GM23338 (cell line): Measurements from ENCODE around the gene YIPF2.

Experiments
- CTCF ChIP-seq, 2 experiments: fragments of 200-600 bp in 1 of 2; sonication (generic) in 1 of 2; conservative IDR thresholded peaks; 2 replicates each; pipeline versions ENCODE4 v1.5.1 to v1.6.1; 2016 to 2017; ENCODE audit warnings: antibody characterized with exemption in 2 of 2, low read depth in 2 of 2, mild to moderate bottlenecking in 2 of 2, moderate library complexity in 1 of 2
- EZH2 ChIP-seq: fragments of 200-600 bp; sonication (generic); IDR thresholded peaks from one replicate; pipeline ENCODE4 v1.8.0; 2017; ENCODE audit warnings: antibody characterized with exemption, mild to moderate bottlenecking, low read depth; ENCODE audit not compliant: unreplicated experiment
- EZH2phosphoT487 ChIP-seq: fragments of 200-600 bp; sonication (generic); IDR thresholded peaks from one replicate; pipeline ENCODE4 v1.8.1; 2018; ENCODE audit warnings: antibody characterized with exemption; ENCODE audit not compliant: unreplicated experiment
- POLR2AphosphoS5 ChIP-seq: IDR thresholded peaks from 2 replicates; pipeline ENCODE4 v1.6.1; 2016; ENCODE audit warnings: antibody characterized with exemption, low read depth

GRCh38 chr19:10889880-10890279, 38.6 kb downstream of the YIPF2 start:
- no peak for TF ChIP-seq CTCF (conservative IDR thresholded peaks at IDR 0.05; ENCODE audit: low read depth in 2 of 2)
- TF ChIP-seq POLR2AphosphoS5: no peak
- no peak for TF ChIP-seq EZH2phosphoT487
- TF ChIP-seq EZH2: no peak
